Cortex of kidney (tissue), 1 donor: ENCODE results near the gene PRKCB.
"Not testable (repeated sequence)": the region's sequence is repeated elsewhere in the genome, so short reads cannot be mapped to it uniquely, and the experiment has no call there.

Experiments used
- DNase-seq: peaks from one replicate; lab custom pipeline; 2025; lab: John Stamatoyannopoulos, UW

The PRKCB gene

DNA sequence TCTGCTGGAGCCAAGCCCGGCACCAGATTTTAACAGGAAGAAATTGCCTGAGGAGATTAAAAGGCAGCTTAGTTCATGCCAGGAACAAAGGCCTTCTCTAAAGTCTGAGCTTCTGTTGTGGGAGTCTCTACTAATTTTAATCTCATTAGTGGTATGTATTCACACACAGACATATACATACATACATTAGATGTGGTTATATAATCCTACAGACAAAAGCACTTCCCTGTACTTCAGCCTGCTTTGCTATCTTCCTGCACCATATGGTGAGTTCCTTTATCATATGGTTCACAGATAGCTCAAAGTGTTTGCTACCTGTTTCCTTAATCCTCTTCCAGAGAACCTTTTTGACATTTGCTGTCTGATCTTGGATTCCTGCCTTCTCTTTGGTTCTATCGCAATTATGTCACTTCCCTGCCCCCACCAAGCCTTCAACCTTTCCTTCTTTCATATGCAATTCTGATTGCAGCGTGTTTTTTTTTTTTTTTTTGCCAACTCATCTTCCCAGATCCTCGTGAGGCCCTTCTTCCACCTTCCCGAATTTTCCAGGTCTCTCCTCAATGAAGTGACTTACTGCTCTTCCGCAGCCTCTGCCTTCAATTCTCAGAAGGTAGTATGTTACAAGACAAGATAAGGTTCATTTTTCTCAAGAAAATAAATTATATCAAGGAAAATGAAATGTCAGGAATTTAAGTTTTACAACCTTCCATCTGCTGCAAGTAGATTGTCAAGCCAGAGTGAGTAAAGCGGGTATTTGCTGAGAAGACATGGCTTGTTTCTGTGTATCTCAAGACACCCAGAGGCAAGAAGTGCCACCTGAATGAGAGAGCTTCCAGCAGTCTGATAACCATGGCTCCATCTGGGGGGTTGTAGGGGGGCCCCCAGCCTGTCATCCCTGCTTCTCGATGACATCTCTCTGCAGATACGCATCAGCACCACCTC is 300.1 kb downstream of the PRKCB start:
- no peak for DNase-seq

DNA sequence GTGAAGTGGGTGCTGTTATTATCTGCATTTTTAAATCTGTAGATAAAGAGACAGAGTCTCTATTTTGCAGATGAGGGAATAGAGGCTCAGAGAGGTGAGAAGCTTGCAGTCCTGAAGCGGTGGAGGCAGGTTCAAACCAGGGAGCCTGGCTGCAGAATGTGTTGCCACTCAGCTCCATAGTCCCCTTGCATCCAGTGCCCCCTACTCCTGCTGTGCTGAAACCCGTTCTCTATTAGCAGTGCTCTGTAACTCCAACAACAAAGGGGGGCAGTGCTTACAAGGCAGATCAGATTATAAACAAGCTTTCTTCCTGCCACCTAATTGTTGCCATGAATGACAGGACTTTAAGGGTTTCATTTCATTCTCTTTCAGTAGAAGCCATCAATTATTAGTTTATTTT is 302.2 kb downstream of the PRKCB start:
- no peak for DNase-seq

DNA sequence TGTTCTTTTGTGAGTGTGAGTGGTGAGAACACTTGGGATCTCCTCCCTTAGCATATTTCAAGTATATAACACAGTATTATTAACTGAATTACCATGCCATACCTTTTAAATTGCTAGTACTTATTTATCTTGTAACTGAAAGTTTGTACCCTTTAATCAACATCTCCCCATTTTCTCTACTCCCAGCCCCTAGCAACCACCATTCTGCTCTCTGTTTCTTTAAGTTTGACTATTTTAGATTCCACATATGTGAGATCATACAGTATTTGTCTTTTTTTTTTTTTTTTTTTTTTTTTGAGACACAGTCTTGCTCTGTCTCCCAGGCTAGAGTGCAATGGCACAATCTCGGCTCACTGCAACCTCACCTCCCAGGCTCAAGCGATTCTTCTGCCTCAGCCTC is 302.8 kb downstream of the PRKCB start:
- DNase-seq: no peak

DNA sequence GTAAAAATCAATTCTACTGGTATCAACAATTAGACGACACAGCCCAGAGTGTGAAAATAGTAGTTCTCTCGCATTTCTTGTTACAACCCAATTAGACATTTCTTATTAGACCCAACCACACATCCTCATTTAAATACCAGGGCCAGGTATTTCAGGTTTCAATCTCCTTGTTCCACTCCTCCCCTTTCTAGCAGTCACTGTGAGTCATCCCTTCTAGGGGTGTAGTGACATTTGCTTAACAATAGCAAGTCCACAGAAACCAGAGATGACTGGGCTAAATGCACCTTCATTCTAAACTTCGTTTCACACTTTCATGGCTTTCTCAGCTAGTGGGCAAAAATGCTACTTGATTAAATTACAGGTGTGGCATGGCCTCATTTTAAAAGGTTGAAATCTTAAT is 303.5 kb downstream of the PRKCB start:
- no peak for DNase-seq

DNA sequence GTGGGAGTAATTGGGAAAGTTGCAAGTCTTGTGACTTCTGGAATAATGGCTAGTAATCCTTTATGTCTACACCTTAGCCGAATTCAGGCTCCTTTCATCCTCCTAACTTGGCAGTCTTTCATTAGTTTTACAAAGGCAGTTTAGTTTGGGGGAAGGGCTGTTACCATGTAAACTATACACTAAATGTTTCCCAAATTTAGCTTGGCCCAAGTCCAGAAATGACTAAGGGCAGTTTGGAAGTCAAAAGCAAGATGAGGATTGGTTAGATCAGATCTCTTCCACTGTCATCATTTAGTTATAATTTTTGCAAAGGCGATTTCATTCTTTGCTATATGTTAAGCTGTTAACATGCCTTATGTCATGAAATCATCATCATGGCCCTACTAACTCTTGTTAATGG is 304.9 kb downstream of the PRKCB start:
- no peak for DNase-seq

DNA sequence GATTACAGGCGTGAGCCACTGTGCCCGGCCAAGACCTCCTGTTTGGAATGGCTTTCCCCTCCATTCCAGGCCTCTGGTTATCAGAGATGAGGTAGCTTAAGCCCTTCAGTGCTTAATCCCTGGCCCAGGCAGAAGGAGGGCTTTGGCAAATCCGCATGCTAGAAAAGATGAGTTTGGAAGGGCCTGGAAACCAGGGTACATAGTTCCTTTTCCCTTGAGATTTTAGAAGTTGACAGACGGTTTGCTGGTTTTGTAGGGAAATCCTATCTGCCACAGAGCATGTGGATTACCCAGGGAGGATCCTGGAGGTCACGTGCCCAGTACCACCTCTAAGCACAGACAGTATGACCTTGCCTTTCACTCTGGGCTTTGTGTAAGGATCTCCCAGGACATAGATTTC is 305.7 kb downstream of the PRKCB start:
- DNase-seq: no peak

DNA sequence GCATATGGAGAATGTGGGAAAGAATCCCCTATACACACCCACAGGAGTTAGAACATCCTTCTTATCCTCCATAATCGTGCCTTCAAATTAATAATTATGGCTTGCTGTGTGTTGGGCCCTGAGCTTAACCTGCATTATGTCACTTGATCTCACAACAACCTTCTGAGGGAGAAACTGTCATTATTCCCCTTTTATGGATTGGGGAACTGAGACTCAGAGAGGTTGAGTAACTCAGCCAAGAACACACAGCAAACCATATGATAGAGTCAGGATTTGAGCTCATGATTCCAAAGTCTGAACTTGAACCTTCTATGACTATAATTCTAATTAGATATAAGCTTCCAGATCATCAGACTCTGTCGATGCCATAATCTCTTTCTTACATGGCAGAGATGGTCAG is 306.1 kb downstream of the PRKCB start:
- DNase-seq: no peak

DNA sequence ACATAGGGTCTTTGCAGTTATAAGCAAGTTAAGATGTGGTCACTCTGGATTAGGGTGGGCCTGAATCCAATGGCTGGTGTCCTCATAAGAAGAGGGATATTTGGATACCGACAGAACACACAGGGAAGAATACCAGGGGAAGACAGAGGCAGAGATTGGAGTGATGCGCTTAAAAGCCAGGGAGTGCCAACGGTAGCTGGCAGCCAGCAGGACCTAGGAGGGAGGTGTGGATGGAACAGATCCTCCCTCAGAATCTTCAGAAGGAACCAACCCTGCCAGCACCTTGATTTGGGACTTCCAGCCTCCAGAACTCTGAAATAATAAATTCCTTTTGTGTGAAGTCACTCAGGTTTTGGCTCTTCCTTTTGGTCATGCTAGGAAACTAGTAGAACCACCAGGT is 310.1 kb downstream of the PRKCB start:
- DNase-seq: no peak

DNA sequence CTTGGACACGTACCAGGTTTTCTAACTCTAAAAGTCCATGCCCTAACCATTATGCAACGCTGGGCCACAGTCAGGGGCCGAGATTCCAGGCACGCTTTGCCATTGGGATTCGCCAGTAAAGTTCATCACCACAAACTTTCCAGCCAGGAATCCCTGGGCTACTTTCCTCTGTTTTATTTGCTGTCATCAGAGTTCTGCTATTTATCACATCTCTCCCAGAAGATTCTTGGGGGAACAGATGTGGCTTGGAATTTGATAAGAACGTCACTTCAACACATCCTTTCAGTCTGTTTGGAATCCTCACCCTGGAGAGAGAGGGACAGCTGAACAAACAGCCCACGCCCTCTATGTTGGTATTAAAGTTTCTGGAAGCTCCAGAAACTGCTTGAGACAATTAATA is 310.7 kb downstream of the PRKCB start:
- no peak for DNase-seq

DNA sequence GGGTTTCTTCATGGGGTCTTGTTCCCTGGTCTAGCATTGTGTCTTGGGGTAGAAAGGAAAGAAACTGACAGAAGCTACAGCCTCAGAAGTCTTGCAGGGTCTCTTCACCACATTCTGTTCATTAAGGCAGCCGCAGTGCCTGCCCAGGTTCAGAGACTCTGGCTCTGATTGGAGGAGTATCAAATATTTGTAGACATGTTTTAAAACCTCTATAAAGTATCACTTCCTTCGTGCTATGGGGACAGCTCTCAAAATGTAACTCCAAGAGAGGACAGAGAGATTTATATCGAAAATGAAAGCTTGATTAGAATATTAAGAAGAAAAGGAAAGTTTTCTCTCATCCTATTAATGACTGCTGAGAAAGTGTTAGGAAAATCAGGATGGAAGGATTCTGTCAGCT is 313.3 kb downstream of the PRKCB start:
- DNase-seq: no peak

DNA sequence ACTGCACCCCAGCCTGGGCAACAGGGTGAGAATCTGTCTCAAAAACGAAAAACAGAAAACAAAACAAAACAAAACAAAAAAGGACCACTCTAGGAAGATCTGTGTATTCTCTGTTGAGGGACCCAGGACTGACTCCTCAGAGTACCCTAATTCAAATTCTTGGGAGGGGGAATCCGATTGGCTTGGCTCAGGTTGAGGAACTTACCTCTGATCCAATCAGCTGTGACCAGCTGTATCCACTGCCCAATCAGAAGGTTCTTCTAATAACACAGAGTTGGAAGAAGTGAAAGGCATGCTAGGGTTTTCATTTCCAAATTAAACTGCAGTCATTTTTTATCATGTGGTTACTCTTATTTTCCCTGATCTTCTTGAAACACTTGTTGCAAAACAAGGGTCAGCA is 314.5 kb downstream of the PRKCB start:
- DNase-seq: no peak

DNA sequence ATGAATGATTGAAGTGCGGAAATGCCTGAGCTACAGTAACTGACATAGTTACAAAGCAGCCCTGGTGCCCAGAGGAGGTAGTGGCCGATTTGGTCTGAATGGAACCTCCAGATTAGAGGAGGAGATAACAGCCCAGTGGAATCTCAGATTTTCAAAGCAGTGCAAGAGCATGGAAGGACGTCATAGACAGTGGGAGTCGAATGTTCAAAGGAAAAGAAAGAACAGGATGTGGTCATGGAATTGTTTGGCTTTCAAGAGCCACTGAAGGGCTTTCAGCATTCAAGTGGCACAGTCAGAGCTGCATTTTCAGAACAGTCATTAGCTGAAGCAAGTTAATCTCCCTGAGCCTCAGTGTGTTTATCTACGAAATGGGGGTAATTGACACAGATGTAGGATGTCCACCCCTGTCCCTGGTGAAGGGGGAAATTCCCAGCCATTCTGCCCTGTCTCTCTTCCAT is 315.7 kb downstream of the PRKCB start:
- DNase-seq: no peak

DNA sequence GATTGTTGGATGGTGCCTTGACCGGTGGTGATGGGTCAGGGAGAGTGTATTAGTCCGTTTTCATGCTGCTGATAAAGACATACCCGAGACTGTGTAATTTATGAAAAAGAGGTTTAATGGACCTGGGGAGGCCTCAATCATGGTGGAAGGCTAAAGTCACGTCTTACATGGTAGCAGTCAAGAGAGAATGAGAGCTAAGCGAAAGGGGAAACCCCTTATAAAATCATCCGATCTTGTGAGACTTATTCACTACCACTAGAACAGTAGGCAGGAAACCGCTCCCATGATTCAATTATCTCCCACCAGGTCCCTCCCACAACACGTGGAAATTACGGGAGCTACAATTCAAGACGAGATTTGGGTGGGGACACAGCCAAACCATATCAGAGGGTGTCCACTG is 316.3 kb downstream of the PRKCB start:
- not testable (repeated sequence) for DNase-seq

DNA sequence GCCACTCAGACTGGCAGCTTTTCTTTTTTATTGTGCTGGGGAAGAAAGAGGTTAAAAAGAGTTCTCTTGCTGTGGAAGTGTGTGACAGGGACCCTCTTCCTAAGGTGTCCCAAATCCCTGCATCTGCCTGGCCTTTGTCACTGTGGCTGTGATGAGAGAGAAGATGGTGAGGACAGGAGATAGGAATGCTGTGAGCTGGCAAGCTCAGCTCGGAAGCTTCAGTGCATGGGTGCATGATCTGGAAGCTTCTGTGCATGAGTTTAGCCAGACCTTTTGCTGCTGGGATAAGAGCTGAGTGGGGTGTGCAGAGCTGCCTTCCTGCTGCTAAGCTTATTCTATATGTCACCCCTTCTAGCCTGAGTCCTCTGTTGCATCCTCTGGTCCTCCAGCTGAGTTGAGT is 317.0 kb downstream of the PRKCB start:
- no peak for DNase-seq

DNA sequence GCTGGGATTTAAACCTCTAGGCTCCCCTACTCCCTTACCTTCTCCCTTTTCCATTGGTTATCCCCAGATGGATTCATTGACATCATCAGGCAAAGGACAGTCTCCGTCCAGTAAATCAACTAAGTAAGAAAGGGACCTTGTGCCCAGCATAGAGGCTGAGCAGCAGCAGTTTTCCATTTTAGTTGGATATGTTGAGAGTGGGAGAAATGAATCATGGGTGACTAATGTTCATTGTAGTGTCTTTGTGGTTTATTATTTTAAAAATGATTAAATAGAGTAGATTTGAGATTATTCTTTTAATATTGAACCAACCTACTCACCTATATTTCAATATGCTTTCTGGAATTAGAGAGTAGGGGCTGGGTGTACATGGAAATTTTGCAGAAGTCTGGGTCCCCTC is 321.0 kb downstream of the PRKCB start:
- no peak for DNase-seq

DNA sequence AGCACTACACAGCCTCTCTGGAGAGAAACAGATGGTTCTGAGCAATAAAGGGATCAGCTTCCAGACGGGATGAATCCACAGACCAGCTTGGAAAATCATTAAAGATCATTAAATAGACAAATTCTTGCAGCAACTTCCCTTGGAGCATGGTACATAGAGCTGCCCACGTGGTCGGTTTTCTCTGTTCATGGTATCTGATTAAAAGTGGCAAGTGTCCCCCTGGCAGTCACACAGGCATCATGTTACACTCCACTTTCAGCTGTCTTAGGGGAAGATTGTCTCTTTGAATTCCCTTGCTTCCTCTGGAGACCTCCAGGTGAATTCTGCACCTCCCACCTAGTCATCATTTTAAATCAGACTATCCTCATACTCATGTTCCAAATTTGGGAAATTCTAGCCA is 328.2 kb downstream of the PRKCB start:
- no peak for DNase-seq

DNA sequence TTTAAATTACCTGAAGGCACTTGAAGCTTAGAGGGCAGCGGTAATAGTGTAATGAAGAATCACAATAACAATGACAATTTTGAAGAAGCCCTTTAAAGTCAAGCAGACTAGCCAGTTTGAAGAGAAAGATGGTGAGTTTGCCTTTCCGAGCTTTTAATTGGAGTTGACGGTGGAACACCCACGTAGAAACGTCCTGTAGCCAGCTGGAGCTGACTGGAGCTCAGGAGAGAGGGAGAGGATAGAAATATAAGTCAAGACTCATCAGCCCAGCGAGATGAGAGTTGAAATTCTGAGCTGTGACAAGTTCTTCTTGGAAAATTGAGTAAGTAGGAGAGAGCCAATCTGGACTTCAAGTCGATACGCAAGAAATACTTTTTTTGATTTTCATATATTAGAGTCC is 328.6 kb downstream of the PRKCB start:
- DNase-seq: no peak

DNA sequence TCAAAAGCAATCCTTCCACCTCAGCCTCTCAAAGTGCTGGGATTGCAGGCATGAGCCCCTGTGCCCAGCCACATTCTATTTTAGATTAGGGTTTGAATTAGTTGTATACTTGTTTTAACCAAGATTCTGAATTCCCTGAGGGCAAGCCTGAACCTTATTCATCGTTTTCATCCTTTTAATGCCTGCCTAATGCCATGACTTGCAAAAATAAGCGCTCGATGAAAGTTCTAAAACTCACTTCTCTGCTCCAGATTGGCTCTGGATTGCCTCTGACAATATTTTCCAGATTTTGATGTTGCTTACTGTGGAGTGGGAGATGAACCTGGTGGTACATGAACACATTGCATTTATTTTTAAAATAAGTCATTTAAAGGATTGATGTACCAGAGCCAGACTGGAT is 329.5 kb downstream of the PRKCB start:
- DNase-seq: no peak

DNA sequence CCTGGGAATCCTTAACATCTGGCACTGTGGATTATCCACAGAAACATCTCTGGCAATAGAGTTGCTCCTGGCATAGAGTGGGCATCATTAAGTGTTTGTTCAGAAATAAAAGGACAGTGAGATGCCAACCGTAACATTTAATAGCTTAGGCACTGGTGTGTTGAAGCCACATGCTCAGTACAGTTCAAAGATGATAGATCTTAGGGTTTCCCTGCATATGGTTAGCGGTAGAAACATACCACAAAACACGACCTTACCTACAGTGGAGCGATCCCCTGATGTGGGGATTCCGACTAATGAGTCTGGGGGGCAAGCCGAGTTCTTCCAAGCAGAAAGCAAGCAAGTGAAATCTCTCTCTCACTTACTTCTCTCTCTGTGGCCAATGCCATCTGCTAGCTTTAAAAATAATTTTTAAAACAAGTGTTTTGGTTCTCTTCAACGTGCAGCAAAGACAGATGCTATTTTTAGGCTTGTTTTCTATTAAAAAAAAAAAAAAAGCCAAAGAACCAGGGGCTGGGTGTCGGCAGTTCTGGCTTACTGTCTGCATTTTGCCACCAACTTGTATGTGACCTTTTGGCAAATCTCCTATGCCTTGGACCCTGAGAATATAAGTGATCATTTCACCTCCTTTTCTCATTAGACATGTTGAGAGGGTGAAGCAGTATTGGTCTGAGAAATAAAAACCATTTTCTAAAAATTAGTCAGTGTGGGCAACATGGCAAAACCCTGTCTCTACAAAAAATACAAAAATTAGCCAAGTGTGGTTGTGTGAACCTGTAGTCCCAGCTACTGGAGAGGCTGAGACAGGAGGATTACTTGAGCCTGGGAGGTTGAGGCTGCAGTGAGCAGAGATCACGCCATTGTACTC is 331.1 kb downstream of the PRKCB start:
- no peak for DNase-seq

DNA sequence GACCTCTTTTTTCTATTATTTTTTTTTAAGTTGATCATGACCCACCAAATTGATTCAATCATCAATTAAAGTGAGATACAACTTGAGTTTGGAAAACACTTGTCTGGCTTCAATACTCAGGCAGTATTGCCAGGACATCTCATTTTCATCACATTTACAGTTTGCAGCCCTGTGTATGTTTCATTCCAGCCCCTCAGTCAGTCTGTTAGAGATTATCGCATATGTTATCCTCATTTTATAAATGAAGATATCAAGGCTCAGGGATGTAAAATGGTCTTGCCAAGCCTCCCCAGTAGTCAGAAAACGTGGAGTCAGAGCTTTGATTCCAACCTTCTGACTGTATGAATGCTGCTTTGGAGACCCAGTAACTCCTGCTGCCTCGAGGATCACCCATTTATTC is 333.1 kb downstream of the PRKCB start:
- no peak for DNase-seq

DNA sequence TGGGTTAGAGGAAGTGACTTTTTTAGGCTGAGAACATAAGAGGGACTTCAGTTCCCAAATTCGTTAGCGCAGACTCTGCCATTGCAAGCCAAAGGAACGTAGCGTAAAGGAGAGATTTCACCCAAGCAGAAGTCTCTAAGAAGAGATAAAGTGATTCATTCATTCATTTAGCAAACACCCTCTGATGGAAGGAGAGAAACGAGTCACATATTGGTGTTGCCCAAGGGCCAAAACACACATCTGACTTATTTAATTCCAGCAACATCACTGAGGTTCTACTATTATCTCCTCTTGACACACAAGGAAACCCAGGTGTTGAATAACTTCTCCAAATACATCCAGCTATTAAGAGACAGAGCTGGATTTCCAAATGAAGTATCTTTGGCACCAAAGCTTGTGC is 334.6 kb downstream of the PRKCB start:
- DNase-seq: no peak

DNA sequence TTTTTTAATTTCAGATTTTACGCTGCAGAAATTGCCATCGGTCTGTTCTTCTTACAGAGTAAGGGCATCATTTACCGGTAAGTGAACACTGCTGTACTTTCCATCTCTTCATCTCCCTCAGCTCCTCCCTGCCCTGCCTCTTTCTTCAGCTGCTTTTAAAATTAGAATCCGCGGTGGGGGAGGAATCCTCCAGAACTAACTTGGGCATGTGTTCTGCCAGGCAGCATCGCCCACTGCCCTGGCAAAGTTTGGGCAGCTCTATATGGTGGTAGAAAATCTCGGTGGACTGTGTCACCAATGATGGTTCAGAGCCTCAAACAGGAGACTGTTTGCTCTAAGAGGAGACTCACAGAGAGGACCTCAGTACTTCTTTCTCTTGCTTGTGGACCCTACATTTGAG is 338.7 kb downstream of the PRKCB start:
- DNase-seq: no peak

DNA sequence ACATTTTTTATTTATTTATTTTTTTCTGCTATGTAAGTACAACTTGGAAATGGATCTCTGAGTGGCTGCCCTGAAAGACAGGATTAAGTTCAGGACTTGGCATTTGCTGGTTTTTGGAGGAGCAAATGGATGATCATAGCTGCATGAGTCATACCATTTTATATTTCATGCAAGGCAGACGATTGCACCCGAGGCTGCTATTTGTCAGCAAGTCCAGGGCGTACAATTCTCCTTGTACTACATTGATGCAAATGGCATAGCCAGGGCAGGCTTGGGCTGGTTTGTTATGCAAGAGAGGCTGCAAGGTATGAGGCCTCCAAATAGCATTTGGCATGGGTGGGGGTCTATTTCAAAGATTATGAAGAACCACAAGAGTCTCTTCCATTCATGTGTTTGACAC is 339.2 kb downstream of the PRKCB start:
- DNase-seq: no peak
